Lower leg skin (tissue), 3 donors: ENCODE measurements around the gene TEK.

Experiments
- POLR2A ChIP-seq, 2 donors: fragments of 450-650 bp; IDR thresholded peaks; one replicate each; pipeline ENCODE4 v1.6.1; 2016 to 2017; ENCODE audit warnings: antibody characterized with exemption in 2 of 2, mild to moderate bottlenecking in 1 of 2, moderate library complexity in 1 of 2
- TF ChIP-seq, protein P1 (sequence below), 3 donors: fragments of 450-650 bp; IDR thresholded peaks; one replicate each; pipeline ENCODE4 v1.5.1; 2016; ENCODE audit warnings: antibody characterized with exemption in 3 of 3, mild to moderate bottlenecking in 3 of 3, moderate library complexity in 2 of 3

- TF ChIP-seq, protein P1, sequence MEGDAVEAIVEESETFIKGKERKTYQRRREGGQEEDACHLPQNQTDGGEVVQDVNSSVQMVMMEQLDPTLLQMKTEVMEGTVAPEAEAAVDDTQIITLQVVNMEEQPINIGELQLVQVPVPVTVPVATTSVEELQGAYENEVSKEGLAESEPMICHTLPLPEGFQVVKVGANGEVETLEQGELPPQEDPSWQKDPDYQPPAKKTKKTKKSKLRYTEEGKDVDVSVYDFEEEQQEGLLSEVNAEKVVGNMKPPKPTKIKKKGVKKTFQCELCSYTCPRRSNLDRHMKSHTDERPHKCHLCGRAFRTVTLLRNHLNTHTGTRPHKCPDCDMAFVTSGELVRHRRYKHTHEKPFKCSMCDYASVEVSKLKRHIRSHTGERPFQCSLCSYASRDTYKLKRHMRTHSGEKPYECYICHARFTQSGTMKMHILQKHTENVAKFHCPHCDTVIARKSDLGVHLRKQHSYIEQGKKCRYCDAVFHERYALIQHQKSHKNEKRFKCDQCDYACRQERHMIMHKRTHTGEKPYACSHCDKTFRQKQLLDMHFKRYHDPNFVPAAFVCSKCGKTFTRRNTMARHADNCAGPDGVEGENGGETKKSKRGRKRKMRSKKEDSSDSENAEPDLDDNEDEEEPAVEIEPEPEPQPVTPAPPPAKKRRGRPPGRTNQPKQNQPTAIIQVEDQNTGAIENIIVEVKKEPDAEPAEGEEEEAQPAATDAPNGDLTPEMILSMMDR (IDR thresholded peaks at IDR 0.05) = no peak
- no peak for TF ChIP-seq POLR2A (IDR thresholded peaks at IDR 0.05)
These were observed 138.7 kb downstream of the TEK start for GRCh38 chr9:27247756-27248155.
